Neural cell (in vitro differentiated cells): ENCODE data around the gene ASTN1. TPM values are rescaled to one million over a fixed set of nuclear protein-coding genes. Genes with fewer than 3 reads are reported as not detected.

ENCODE experiments used
- H2AFZ ChIP-seq: fragments of 200-600, 300-800 bp; sonication (generic), shearing (Covaris generic); 2 replicates; pipeline ENCODE4 v1.6.0; 2014; ENCODE audit warnings: low read depth, mild to moderate bottlenecking, antibody characterized with exemption, low read length, moderate library complexity
- H3F3A ChIP-seq: fragments of 200-600 bp; shearing (Covaris generic); 2 replicates; pipeline ENCODE4 v1.6.1; 2016; ENCODE audit warnings: mild to moderate bottlenecking, moderate library complexity, mixed read lengths, antibody characterized with exemption, low read length; ENCODE audit not compliant: insufficient read depth, poor library complexity, severe bottlenecking
- H3K27ac ChIP-seq: fragments of 200-600, 300-800 bp; sonication (generic), shearing (Covaris generic); 2 replicates; pipeline ENCODE4 v1.5.1; 2014; ENCODE audit warnings: mild to moderate bottlenecking, low read length, moderate library complexity
- H3K27me3 ChIP-seq: fragments of 300-800, 200-600 bp; sonication (generic), shearing (Covaris generic); 2 replicates; pipeline ENCODE4 v1.6.0; 2014; ENCODE audit warnings: mild to moderate bottlenecking, low read depth, low read length, moderate library complexity; ENCODE audit not compliant: insufficient read depth
- H3K36me3 ChIP-seq: fragments of 300-800, 200-600 bp; sonication (generic), shearing (Covaris generic); 2 replicates; pipeline ENCODE4 v1.5.1; 2014; ENCODE audit warnings: mild to moderate bottlenecking, antibody characterized with exemption, low read length, moderate library complexity; ENCODE audit not compliant: insufficient read depth
- H3K4me2 ChIP-seq: fragments of 300-800, 200-600 bp; sonication (generic), shearing (Covaris generic); 2 replicates; pipeline ENCODE4 v1.6.0; 2014; ENCODE audit warnings: mild to moderate bottlenecking, low read length
- H3K4me3 ChIP-seq: fragments of 300-800, 200-600 bp; sonication (generic), shearing (Covaris generic); 2 replicates; pipeline ENCODE4 v1.5.1; 2014; ENCODE audit warnings: mild to moderate bottlenecking, low read length, moderate library complexity
- H3K79me2 ChIP-seq: fragments of 200-600 bp; shearing (Covaris generic); replicated peaks from 2 replicates; pipeline ENCODE4 v1.6.0; 2014; ENCODE audit warnings: mild to moderate bottlenecking, low read length, moderate library complexity; ENCODE audit not compliant: insufficient read depth
- H3K9ac ChIP-seq: fragments of 300-800, 200-600 bp; sonication (generic), shearing (Covaris generic); 2 replicates; pipeline ENCODE4 v1.6.1; 2016; ENCODE audit warnings: mild to moderate bottlenecking, low read length, mixed read lengths
- H3K9me2 ChIP-seq: fragments of 200-600 bp; shearing (Covaris generic); 2 replicates; pipeline ENCODE4 v1.6.1; 2016; ENCODE audit warnings: mild to moderate bottlenecking, low read length, mixed read lengths; ENCODE audit not compliant: insufficient read depth
- H3K9me3 ChIP-seq: fragments of 200-600, 300-800 bp; sonication (generic), shearing (Covaris generic); 2 replicates; pipeline ENCODE4 v1.6.1; 2016; ENCODE audit warnings: mild to moderate bottlenecking, mixed run types, low read length, moderate library complexity, mixed read lengths
- H4K20me1 ChIP-seq: fragments of 200-600 bp; shearing (Covaris generic); 2 replicates; pipeline ENCODE4 v1.6.1; 2016; ENCODE audit warnings: mild to moderate bottlenecking, mixed run types; ENCODE audit not compliant: insufficient read depth
- EP300 ChIP-seq: fragments of 450-650 bp; conservative IDR thresholded peaks from 2 replicates; pipeline ENCODE4 v1.6.1; 2014; ENCODE audit warnings: antibody characterized with exemption, mild to moderate bottlenecking, moderate library complexity; ENCODE audit not compliant: poor library complexity, severe bottlenecking
- EZH2 ChIP-seq: fragments of 200-600, 300-800 bp; shearing (Covaris generic), sonication (generic); IDR thresholded peaks from 2 replicates; pipeline ENCODE4 v1.6.1; 2014; ENCODE audit warnings: antibody characterized with exemption, low read length, borderline replicate concordance, mild to moderate bottlenecking; ENCODE audit not compliant: insufficient read depth, poor library complexity, severe bottlenecking
- MXI1 ChIP-seq: fragments of 450-650 bp; conservative IDR thresholded peaks from 2 replicates; pipeline ENCODE4 v1.6.1; 2014; ENCODE audit warnings: antibody characterized with exemption, mild to moderate bottlenecking; ENCODE audit not compliant: poor library complexity, severe bottlenecking
- POLR2AphosphoS5 ChIP-seq: IDR thresholded peaks from 2 replicates; pipeline ENCODE4 v1.6.1; 2012
- RAD21 ChIP-seq: fragments of 450-650 bp; conservative IDR thresholded peaks from 2 replicates; pipeline ENCODE4 v1.6.1; 2014; ENCODE audit warnings: antibody characterized with exemption, mild to moderate bottlenecking, moderate library complexity
- SMC3 ChIP-seq: fragments of 450-650 bp; conservative IDR thresholded peaks from 2 replicates; pipeline ENCODE4 v1.6.1; 2014; ENCODE audit warnings: antibody characterized with exemption, mild to moderate bottlenecking, moderate library complexity; ENCODE audit not compliant: poor library complexity
- TAF1 ChIP-seq: IDR thresholded peaks from 2 replicates; pipeline ENCODE4 v1.6.1; 2012; ENCODE audit warnings: low read depth
- polyA plus RNA-seq: library from polyadenylated mRNA; depleted of rRNA; stranded (reverse); fragments of >200 nt; gene quantifications from 2 replicates; pipeline ENCODE4 v1.2.3, GENCODE V29; 2014
- TF ChIP-seq, protein P1 (sequence below): IDR thresholded peaks from 2 replicates; pipeline ENCODE4 v1.6.1; 2012; ENCODE audit warnings: borderline replicate concordance
- TF ChIP-seq, protein P2 (sequence below): fragments of 450-650 bp; IDR thresholded peaks from 2 replicates; pipeline ENCODE4 v1.5.1; 2014; ENCODE audit warnings: antibody characterized with exemption, mild to moderate bottlenecking, moderate library complexity; ENCODE audit not compliant: poor library complexity, severe bottlenecking

Gene ASTN1
- polyA plus RNA-seq, 1 donor from 2014 or later, result 33.4 TPM

GRCh38 chr1:177172272-177172671 is 7.8 kb upstream of the ASTN1 start:
- no peaks in the 10 kb centered on the region for H3K79me2 ChIP-seq
- no peaks in the 10 kb centered on the region for H3K9me2 ChIP-seq
- peaks cover 4% of the 10 kb centered on the region for H3K9me3 ChIP-seq
- no peak overlapping the region for H3K27ac ChIP-seq
- peak overlapping the region; percentile 80 for H3K4me3 ChIP-seq
- no peaks in the 10 kb centered on the region for H3K36me3 ChIP-seq
- H3K27me3 ChIP-seq, result peaks cover 10% of the 10 kb centered on the region
- H3K4me2 ChIP-seq, result peak overlapping the region; percentile 83
- no peaks in the 10 kb centered on the region for H4K20me1 ChIP-seq
- TF ChIP-seq, protein P1, sequence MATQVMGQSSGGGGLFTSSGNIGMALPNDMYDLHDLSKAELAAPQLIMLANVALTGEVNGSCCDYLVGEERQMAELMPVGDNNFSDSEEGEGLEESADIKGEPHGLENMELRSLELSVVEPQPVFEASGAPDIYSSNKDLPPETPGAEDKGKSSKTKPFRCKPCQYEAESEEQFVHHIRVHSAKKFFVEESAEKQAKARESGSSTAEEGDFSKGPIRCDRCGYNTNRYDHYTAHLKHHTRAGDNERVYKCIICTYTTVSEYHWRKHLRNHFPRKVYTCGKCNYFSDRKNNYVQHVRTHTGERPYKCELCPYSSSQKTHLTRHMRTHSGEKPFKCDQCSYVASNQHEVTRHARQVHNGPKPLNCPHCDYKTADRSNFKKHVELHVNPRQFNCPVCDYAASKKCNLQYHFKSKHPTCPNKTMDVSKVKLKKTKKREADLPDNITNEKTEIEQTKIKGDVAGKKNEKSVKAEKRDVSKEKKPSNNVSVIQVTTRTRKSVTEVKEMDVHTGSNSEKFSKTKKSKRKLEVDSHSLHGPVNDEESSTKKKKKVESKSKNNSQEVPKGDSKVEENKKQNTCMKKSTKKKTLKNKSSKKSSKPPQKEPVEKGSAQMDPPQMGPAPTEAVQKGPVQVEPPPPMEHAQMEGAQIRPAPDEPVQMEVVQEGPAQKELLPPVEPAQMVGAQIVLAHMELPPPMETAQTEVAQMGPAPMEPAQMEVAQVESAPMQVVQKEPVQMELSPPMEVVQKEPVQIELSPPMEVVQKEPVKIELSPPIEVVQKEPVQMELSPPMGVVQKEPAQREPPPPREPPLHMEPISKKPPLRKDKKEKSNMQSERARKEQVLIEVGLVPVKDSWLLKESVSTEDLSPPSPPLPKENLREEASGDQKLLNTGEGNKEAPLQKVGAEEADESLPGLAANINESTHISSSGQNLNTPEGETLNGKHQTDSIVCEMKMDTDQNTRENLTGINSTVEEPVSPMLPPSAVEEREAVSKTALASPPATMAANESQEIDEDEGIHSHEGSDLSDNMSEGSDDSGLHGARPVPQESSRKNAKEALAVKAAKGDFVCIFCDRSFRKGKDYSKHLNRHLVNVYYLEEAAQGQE, result no peak
- TF ChIP-seq, protein P2, sequence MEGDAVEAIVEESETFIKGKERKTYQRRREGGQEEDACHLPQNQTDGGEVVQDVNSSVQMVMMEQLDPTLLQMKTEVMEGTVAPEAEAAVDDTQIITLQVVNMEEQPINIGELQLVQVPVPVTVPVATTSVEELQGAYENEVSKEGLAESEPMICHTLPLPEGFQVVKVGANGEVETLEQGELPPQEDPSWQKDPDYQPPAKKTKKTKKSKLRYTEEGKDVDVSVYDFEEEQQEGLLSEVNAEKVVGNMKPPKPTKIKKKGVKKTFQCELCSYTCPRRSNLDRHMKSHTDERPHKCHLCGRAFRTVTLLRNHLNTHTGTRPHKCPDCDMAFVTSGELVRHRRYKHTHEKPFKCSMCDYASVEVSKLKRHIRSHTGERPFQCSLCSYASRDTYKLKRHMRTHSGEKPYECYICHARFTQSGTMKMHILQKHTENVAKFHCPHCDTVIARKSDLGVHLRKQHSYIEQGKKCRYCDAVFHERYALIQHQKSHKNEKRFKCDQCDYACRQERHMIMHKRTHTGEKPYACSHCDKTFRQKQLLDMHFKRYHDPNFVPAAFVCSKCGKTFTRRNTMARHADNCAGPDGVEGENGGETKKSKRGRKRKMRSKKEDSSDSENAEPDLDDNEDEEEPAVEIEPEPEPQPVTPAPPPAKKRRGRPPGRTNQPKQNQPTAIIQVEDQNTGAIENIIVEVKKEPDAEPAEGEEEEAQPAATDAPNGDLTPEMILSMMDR, result no peak
- TF ChIP-seq MXI1, result no peak
- TF ChIP-seq TAF1, result no peak
- TF ChIP-seq EZH2, result no peak
- TF ChIP-seq SMC3, result no peak
- TF ChIP-seq EP300, result no peak
- TF ChIP-seq RAD21, result no peak
- TF ChIP-seq POLR2AphosphoS5, result no peak
- H2AFZ ChIP-seq, result no peak overlapping the region
- peak overlapping the region; percentile 16 for H3K9ac ChIP-seq
- no peaks in the 10 kb centered on the region for H3F3A ChIP-seq

GRCh38 chr1:177171536-177172123 is 7.1 kb upstream of the ASTN1 start:
- Histone ChIP-seq H3K79me2 (no peaks in the 10 kb centered on the region), H3K27ac (no peak overlapping the region), H3K9me2 (no peaks in the 10 kb centered on the region), H3K9ac (peak overlapping the region; percentile 64), H3K27me3 (peaks cover 10% of the 10 kb centered on the region), H3K9me3 (peaks cover 1% of the 10 kb centered on the region), H4K20me1 (no peaks in the 10 kb centered on the region), H3F3A (no peaks in the 10 kb centered on the region), H3K4me2 (peak overlapping the region; percentile 83), H3K4me3 (peak overlapping the region; percentile 80), H2AFZ (no peak overlapping the region), H3K36me3 (no peaks in the 10 kb centered on the region)
- TF ChIP-seq EZH2 (no peak), RAD21 (no peak), SMC3 (no peak), POLR2AphosphoS5 (no peak), TAF1 (no peak), EP300 (no peak), MXI1 (no peak)
- TF ChIP-seq, protein P2, result no peak
- TF ChIP-seq, protein P1, result no peak
